Fibroblast of lung (primary cell): ENCODE results near the gene C1QTNF12.

Source experiments
- EZH2 ChIP-seq: IDR thresholded peaks from 2 replicates; pipeline ENCODE4 v1.5.1; 2012; ENCODE audit warnings: low read length, control low read depth, mild to moderate bottlenecking; ENCODE audit errors: missing control alignments
- TF ChIP-seq, protein P1 (sequence below), 2 donors: IDR thresholded peaks in 1 of 2; conservative IDR thresholded peaks in 1 of 2; 1 replicate in 1 of 2; 2 replicates in 1 of 2; pipeline ENCODE4 v1.5.1; 2011 to 2012; ENCODE audit warnings: low read length in 2 of 2, control low read depth in 1 of 2, inconsistent platforms in 1 of 2, low read depth in 1 of 2, mild to moderate bottlenecking in 1 of 2

DNA sequence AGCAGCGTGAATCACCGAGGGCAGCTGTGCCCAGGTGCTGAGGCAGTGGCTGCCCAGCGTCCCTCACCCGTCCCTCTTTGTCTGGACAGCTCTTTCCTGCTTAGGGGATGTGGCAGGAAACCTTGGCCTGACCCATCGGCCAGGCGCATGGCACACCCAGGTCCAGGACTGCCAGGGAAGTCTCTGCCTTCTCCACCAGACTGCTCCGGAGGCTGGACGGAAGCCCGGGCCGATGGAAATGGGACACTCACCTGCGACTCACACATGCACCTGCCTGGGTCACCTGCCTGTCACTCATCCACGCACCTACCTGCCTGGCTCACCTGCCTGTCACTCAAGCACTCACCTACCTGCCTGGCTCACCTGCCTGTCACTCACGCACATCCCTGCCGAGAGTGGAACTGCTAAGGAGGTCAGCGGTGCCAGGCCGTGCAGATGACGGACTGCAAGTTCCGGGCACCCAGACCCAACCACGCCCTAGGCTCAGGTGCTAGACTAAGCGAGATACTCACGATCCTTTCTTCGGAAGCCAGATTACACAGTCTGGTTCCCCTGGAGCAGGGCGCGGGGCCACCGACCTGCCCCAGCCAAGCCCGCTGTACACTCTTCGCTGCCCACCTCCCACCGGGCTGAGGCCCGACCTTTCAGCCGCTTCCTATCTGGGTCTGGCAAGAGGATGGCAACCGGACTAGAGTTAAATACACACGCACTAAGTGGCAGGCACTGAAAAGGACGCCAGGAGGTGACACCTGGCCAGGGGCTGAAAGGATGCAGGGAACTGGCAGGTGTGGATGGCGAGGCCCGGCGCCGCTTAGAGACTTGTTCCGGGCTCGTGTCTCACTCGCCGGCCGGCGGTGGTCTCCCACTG, 26.1 kb upstream of the C1QTNF12 start:
- TF ChIP-seq, protein P1, sequence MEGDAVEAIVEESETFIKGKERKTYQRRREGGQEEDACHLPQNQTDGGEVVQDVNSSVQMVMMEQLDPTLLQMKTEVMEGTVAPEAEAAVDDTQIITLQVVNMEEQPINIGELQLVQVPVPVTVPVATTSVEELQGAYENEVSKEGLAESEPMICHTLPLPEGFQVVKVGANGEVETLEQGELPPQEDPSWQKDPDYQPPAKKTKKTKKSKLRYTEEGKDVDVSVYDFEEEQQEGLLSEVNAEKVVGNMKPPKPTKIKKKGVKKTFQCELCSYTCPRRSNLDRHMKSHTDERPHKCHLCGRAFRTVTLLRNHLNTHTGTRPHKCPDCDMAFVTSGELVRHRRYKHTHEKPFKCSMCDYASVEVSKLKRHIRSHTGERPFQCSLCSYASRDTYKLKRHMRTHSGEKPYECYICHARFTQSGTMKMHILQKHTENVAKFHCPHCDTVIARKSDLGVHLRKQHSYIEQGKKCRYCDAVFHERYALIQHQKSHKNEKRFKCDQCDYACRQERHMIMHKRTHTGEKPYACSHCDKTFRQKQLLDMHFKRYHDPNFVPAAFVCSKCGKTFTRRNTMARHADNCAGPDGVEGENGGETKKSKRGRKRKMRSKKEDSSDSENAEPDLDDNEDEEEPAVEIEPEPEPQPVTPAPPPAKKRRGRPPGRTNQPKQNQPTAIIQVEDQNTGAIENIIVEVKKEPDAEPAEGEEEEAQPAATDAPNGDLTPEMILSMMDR (conservative IDR thresholded peaks at IDR 0.05 in 1 of 2, IDR thresholded peaks at IDR 0.05 in 1 of 2; ENCODE audit: low read depth in 1 of 2, low read length in 2 of 2), result no peak
- TF ChIP-seq EZH2, result no peak
